Upper lobe of right lung (tissue), 1 donor: ENCODE measurements around the gene AP5M1. TPM values are rescaled to one million over a fixed set of nuclear protein-coding genes. Genes with fewer than 3 reads are reported as not detected.

Experiments
- ATAC-seq: fragments of 200-7000 bp; cut with Tn5 transposase; one replicate; pipeline ENCODE4 v1.9.1; 2020; ENCODE audit warnings: mild to moderate bottlenecking, moderate library complexity
- DNase-seq: peaks from one replicate; pipeline ENCODE4 v3.0.0-alpha.2; 2020
- H3K27ac ChIP-seq: fragments of 200-600 bp; one replicate; pipeline ENCODE4 v1.8.0; 2022
- H3K27me3 ChIP-seq: fragments of 200-600 bp; one replicate; pipeline ENCODE4 v1.8.0; 2022; ENCODE audit warnings: mild to moderate bottlenecking
- H3K36me3 ChIP-seq: fragments of 200-600 bp; one replicate; pipeline ENCODE4 v1.8.0; 2022
- H3K4me1 ChIP-seq: fragments of 200-600 bp; one replicate; pipeline ENCODE4 v1.8.0; 2022
- H3K4me3 ChIP-seq: fragments of 200-600 bp; one replicate; pipeline ENCODE4 v1.8.0; 2022; ENCODE audit warnings: mild to moderate bottlenecking
- H3K9me3 ChIP-seq: fragments of 200-600 bp; one replicate; pipeline ENCODE4 v1.8.0; 2022
- intact Hi-C: fragments of 100-400 bp; cut with DNase I; formaldehyde crosslinking; loops from one replicate; pipeline ENCODE4 v1.11.0; 2022
- total RNA-seq: library from RNA; stranded (reverse); fragmentation: NEBNext Ultra II Directional; extraction: Animal tissue kit (Norgen Biotek cat#: 25700); gene quantifications from one replicate; pipeline ENCODE4 v1.2.1, GENCODE V29; 2021
- TF ChIP-seq, protein P1 (sequence below): fragments of 200-600 bp; IDR thresholded peaks from one replicate; pipeline ENCODE4 v1.8.0; 2022; ENCODE audit warnings: antibody characterized with exemption
- donor health status: DM: no; HTN: yes; CAD: no; lungs with severe emphysema.

Gene AP5M1
- total RNA-seq, 1 donor from 2014 or later, result 38.8 TPM

DNA sequence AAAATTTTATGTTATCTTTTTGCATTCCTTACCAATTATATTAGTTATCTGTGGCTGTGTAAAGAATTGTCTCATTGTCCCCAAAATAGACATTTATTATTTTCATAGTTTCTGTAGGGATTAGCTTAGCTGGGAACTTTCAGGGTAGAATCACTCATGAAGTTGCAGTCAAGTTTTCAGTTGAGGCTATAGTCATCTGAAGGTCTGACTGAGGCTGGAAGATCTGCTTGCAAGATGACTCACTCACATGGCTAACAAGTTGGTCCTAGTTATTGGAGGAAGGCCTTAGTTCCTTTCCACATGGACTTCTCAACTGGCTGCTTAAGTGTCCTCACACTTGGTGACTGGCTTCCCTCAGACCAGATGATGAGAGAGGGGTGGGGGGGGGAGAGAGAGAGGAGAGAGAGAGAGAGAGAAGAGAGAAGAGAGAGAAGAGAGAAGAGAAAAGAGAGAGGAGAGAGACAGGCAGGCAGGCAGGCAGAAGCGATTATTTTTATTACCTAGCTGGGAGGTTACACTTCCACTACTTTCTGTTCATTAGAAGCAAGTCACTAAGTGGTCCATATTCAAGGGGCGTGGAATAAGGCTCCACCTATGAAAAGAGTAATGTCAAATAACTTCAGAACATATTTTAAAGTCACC lies 6.4 kb downstream of the AP5M1 start:
- peaks cover 19% of the 10 kb centered on the region for H3K36me3 ChIP-seq
- peaks cover 12% of the 10 kb centered on the region for H3K4me1 ChIP-seq
- TF ChIP-seq, protein P1, sequence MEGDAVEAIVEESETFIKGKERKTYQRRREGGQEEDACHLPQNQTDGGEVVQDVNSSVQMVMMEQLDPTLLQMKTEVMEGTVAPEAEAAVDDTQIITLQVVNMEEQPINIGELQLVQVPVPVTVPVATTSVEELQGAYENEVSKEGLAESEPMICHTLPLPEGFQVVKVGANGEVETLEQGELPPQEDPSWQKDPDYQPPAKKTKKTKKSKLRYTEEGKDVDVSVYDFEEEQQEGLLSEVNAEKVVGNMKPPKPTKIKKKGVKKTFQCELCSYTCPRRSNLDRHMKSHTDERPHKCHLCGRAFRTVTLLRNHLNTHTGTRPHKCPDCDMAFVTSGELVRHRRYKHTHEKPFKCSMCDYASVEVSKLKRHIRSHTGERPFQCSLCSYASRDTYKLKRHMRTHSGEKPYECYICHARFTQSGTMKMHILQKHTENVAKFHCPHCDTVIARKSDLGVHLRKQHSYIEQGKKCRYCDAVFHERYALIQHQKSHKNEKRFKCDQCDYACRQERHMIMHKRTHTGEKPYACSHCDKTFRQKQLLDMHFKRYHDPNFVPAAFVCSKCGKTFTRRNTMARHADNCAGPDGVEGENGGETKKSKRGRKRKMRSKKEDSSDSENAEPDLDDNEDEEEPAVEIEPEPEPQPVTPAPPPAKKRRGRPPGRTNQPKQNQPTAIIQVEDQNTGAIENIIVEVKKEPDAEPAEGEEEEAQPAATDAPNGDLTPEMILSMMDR, result no peak
- no peak for DNase-seq
- H3K27me3 ChIP-seq, result no peaks in the 10 kb centered on the region
- H3K27ac ChIP-seq, result no peak overlapping the region
- no peak for ATAC-seq
- H3K4me3 ChIP-seq, result no peak overlapping the region
- H3K9me3 ChIP-seq, result no peaks in the 10 kb centered on the region
- intact Hi-C loops, result no loop called here

GRCh38 chr14:57277062-57277461 lies 8.3 kb downstream of the AP5M1 start:
- no peaks in the 10 kb centered on the region for H3K9me3 ChIP-seq
- peaks cover 33% of the 10 kb centered on the region for H3K36me3 ChIP-seq
- ATAC-seq (no peak), DNase-seq (no peak)
- no peak overlapping the region for H3K27ac ChIP-seq
- intact Hi-C loops, result no loop called here
- TF ChIP-seq, protein P1, result no peak
- no peaks in the 10 kb centered on the region for H3K27me3 ChIP-seq
- no peak overlapping the region for H3K4me3 ChIP-seq
- no peaks in the 10 kb centered on the region for H3K4me1 ChIP-seq

GRCh38 chr14:57287745-57288144 lies 19.0 kb downstream of the AP5M1 start:
- H3K27me3 ChIP-seq, result no peaks in the 10 kb centered on the region
- no peaks in the 10 kb centered on the region for H3K4me1 ChIP-seq
- intact Hi-C loops, result no loop called here
- peaks cover 72% of the 10 kb centered on the region for H3K36me3 ChIP-seq
- no peak overlapping the region for H3K27ac ChIP-seq
- ATAC-seq (no peak), DNase-seq (no peak)
- TF ChIP-seq, protein P1, result no peak
- H3K9me3 ChIP-seq, result no peaks in the 10 kb centered on the region
- H3K4me3 ChIP-seq, result no peak overlapping the region

GRCh38 chr14:57290751-57291150 lies 22.0 kb downstream of the AP5M1 start:
- intact Hi-C loops, result no loop called here
- TF ChIP-seq, protein P1, result no peak

DNA sequence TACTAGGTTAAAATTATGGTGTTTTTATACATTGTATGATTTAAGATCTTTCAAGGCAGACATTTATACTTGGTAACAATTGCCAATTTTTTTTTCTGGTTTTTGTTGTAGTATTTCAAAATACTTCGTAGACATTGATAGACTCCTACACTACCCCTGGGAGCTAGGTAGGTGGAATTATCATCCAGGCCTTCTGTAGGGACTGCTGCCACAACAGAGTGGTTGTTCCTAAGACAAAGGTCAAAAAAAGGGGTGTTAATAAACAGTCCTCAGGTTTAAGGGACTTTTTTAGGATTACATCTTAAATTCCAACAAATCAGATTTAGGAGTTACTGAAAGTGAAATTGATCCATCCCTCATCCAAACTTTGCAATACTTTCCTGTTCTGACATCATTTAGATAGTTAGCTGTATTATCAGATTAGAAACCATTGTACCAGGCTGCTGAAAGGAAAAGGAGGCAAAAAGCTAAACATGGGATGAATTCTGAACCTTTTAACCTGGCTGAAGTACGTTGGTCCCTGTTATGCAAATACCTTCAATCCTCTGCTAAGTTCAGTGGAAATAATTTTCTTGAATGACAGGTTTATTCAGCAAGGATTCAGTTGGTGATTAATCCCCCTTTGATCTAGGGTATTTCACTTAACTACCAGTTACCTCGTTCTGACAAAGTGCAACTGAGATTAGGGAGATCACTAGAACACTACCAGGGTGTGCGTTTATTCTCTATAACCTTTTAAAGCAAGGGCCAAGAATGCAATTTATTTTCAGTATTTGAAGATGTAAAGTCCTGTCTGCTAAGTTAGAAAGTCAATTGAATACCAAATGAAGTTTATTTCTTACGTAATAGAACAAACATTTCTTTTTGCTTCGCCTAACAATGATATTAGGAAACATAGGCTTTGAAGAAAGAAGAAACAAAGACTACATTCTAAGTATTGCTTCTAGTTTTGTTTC lies 23.2 kb downstream of the AP5M1 start:
- Histone ChIP-seq H3K9me3 (no peaks in the 10 kb centered on the region), H3K4me1 (no peaks in the 10 kb centered on the region), H3K4me3 (no peak overlapping the region), H3K36me3 (peaks cover 35% of the 10 kb centered on the region), H3K27me3 (no peaks in the 10 kb centered on the region), H3K27ac (no peak overlapping the region)
- ATAC-seq (no peak), DNase-seq (no peak)
- intact Hi-C loops, result no loop called here
- TF ChIP-seq, protein P1, result no peak

More at GRCh38 chr14:57290751-57291150, 22.0 kb downstream of the AP5M1 start:
- Histone ChIP-seq H3K4me3 (no peak overlapping the region), H3K27ac (no peak overlapping the region), H3K36me3 (peaks cover 47% of the 10 kb centered on the region), H3K9me3 (no peaks in the 10 kb centered on the region), H3K27me3 (no peaks in the 10 kb centered on the region), H3K4me1 (no peaks in the 10 kb centered on the region)
- DNase-seq (no peak), ATAC-seq (no peak)
